Activated naive CD8-positive, alpha-beta T cell treated with anti-CD3 and anti-CD28 coated beads, Interleukin-2, amount 50 U/mL, for 24 hours (primary cell): ENCODE data around the gene PITPNM3.

Experiments
- ATAC-seq: fragments of 150-1000 bp; cut with Tn5 transposase; one replicate; pipeline ENCODE4 v1.10.0; 2021
- DNase-seq: peaks from one replicate; pipeline ENCODE4 v3.0.0; 2021
- H3K27ac Mint-ChIP-seq: one replicate; pipeline ENCODE4 v1.8.0; 2021; ENCODE audit warnings: mild to moderate bottlenecking, mixed read lengths
- H3K27me3 Mint-ChIP-seq: one replicate; pipeline ENCODE4 v1.8.0; 2021; ENCODE audit warnings: mixed read lengths
- H3K36me3 Mint-ChIP-seq: one replicate; pipeline ENCODE4 v1.8.0; 2021; ENCODE audit warnings: low read depth, mixed read lengths
- H3K4me1 Mint-ChIP-seq: one replicate; pipeline ENCODE4 v1.8.0; 2021; ENCODE audit warnings: mixed read lengths
- H3K4me3 Mint-ChIP-seq: one replicate; pipeline ENCODE4 v1.8.0; 2021; ENCODE audit warnings: mild to moderate bottlenecking, moderate library complexity, mixed read lengths
- H3K9me3 Mint-ChIP-seq: one replicate; pipeline ENCODE4 v1.8.0; 2021; ENCODE audit warnings: mixed read lengths

The PITPNM3 gene

DNA sequence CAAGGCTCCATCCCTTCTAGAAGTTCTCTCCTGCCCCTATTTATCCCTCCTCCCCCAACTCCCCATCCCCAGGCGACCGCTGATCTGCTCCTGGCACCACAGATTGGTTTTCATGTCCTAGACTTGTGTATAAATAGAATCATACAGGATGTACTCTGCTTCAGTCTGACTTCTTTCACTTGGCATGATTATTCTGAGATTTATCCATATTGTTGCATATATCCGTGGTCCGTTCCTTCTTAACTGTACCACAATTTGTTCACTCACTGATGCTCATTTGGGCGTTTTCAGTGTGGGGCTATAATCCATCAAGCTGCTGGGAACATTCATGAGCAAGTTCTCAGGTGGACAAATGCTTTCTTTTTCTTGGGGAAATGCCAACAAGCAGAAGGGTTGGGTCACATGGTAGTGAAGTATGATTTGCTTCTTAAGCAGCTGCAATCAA lies 23.9 kb downstream of the PITPNM3 start:
- no peaks in the 10 kb centered on the region for H3K27me3 Mint-ChIP-seq
- DNase-seq (no peak), ATAC-seq (no peak)
- H3K9me3 Mint-ChIP-seq: no peaks in the 10 kb centered on the region
- no peaks in the 10 kb centered on the region for H3K4me1 Mint-ChIP-seq
- H3K27ac Mint-ChIP-seq: no peak overlapping the region
- no peaks in the 10 kb centered on the region for H3K36me3 Mint-ChIP-seq
- no peak overlapping the region for H3K4me3 Mint-ChIP-seq

DNA sequence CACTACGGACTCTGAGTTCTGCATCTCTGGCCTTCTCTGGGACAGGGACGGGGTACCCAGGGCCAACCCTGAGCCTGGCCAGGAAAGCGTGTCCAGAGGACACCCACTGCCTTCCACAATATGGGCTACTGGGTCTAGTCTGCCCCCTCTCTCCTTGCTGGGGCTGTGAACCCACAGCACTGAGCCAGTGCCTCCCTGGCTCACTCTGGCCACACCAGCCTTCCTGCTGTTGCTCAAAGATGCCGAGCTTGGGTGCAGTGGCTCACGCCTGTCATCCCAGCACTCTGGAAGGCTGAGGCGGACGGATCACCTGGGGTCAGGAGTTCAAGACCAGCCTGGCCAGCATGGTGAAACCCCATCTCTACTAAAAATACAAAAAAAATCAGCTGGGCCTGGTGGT lies 24.8 kb downstream of the PITPNM3 start:
- H3K36me3 Mint-ChIP-seq: no peaks in the 10 kb centered on the region
- DNase-seq: no peak
- no peak for ATAC-seq
- no peak overlapping the region for H3K27ac Mint-ChIP-seq
- no peaks in the 10 kb centered on the region for H3K9me3 Mint-ChIP-seq
- H3K4me3 Mint-ChIP-seq: no peak overlapping the region
- no peaks in the 10 kb centered on the region for H3K27me3 Mint-ChIP-seq
- no peaks in the 10 kb centered on the region for H3K4me1 Mint-ChIP-seq

GRCh38 chr17:6530324-6530920 lies 25.9 kb downstream of the PITPNM3 start:
- no peaks in the 10 kb centered on the region for H3K36me3 Mint-ChIP-seq
- H3K9me3 Mint-ChIP-seq: no peaks in the 10 kb centered on the region
- DNase-seq: no peak
- no peaks in the 10 kb centered on the region for H3K4me1 Mint-ChIP-seq
- ATAC-seq: no peak
- no peak overlapping the region for H3K4me3 Mint-ChIP-seq
- no peaks in the 10 kb centered on the region for H3K27me3 Mint-ChIP-seq
- H3K27ac Mint-ChIP-seq: no peak overlapping the region

DNA sequence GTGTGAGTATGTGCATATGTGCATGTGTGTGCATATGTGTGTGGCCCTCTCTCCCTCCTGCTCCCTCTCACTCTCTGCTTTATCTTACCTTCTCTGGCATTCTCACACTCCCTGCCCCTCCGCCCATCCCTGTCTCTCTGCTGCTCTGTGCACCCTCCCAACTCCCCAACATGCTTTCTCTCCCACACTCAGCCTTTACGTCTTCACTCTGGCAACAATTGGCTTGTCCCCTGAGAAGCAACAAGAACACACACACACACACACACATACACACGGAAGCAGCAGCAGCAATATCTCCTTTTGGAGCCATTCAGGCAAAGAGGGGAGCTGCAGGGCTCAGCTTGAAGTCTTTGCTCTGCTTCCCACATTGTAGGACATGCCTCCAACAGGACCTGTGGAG lies 27.8 kb downstream of the PITPNM3 start:
- no peaks in the 10 kb centered on the region for H3K9me3 Mint-ChIP-seq

DNA sequence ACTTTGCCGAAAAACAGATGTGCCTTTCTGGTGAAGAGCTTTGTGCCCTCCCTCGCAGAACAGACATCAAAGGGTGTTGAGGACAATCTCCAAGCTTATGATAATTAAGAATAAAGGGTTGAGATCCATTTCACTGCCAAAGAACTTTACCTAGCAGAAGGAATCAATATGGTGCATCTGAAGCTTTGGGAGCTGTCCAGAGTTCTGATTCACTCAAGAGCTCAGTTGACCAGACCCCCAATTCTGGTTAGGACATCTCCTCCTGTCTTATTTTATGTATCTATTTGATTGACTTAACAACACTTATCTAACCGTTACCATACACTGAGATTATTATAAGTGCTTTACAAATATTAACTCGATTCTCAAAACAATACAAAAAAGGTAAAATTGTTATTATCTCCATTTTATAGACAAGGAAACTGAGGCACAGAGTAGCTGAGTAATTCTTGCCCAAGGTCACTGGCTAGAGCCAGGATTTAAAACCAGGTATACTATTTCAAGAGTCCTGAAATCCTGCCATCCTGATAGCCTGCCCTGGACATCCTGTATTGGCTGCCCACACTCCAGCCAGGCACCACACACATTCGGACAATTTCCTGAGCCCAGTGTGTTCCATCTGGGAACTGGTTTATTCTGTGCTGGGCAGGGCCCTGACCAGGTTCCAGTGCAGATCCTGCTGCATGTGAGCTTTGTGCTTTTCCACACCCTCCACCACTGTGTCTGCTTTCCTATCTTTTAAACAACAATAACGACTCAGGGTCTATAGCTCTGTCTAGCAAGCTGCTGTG lies 29.8 kb downstream of the PITPNM3 start:
- DNase-seq: no peak
- Mint-ChIP-seq H3K36me3 (no peaks in the 10 kb centered on the region), H3K9me3 (no peaks in the 10 kb centered on the region), H3K4me3 (no peak overlapping the region), H3K27me3 (no peaks in the 10 kb centered on the region), H3K27ac (no peak overlapping the region), H3K4me1 (no peaks in the 10 kb centered on the region)
- ATAC-seq: no peak

More for the DNA sequence above, 27.8 kb downstream of the PITPNM3 start:
- ATAC-seq (no peak), DNase-seq (no peak)
- no peaks in the 10 kb centered on the region for H3K27me3 Mint-ChIP-seq
- H3K4me1 Mint-ChIP-seq: no peaks in the 10 kb centered on the region
- H3K36me3 Mint-ChIP-seq: no peaks in the 10 kb centered on the region
- no peak overlapping the region for H3K4me3 Mint-ChIP-seq
- H3K27ac Mint-ChIP-seq: no peak overlapping the region

DNA sequence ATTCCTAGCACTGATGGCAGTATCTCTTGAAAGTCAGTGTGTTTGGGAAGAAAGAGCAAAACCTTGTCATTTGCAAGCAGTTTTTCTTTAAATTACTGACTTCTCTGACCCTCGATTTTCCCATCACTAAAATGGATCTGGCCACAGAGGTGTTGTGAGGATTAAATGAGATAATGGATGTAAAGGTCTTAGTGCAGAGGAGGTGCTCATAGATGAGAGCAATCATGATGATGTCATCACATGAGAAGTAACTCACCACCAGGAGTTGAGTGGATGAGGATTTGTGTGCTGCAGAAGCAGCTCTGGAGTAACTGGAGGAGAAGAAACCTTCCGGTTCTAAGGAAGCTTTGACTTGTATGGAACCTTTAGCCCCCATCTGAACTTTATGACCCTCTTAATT lies 30.6 kb downstream of the PITPNM3 start:
- Mint-ChIP-seq H3K9me3 (no peaks in the 10 kb centered on the region), H3K4me3 (no peak overlapping the region), H3K27me3 (no peaks in the 10 kb centered on the region), H3K27ac (no peak overlapping the region), H3K4me1 (no peaks in the 10 kb centered on the region), H3K36me3 (no peaks in the 10 kb centered on the region)
- ATAC-seq (no peak), DNase-seq (no peak)

DNA sequence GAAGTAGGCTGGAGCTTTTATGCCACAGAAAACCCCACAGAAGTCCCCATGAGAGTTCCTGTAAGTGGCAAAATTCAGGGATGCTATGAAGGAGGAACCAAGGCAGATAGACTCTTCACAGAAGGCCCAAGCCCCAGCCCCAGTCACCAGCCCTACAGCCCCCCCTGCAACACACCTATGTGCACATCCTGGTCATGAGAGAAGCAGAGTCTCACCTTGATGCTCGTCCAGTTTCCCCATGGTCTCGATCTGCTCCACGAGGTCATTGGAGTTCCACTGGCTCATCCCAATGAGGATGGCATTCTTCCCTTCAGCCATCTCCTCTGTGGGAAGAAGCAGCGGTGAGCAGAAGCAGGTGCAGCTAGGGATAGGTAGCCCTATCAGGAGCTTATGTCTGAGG lies 31.2 kb downstream of the PITPNM3 start:
- Mint-ChIP-seq H3K27me3 (no peaks in the 10 kb centered on the region), H3K9me3 (no peaks in the 10 kb centered on the region), H3K36me3 (no peaks in the 10 kb centered on the region), H3K27ac (no peak overlapping the region), H3K4me1 (no peaks in the 10 kb centered on the region), H3K4me3 (no peak overlapping the region)
- no peak for DNase-seq
- no peak for ATAC-seq

DNA sequence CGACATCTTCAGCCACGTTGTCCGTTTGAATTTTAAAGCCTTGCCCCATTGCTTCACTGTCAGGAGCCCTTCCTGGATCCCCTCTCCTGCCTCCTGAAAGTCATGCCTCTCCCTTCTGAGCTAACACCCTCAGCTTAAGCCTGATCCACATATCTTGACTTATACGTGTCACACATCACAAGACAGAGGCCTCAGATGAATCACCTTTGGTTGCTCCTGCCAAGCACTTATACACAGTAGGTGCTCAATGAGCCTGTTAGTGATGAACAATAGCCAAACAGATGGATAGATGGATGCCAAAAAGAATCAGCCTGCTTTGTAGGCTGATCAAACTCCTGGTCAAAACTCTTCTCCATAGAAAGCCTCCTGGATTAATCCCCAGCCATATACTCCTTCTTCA lies 31.8 kb downstream of the PITPNM3 start:
- DNase-seq (no peak), ATAC-seq (no peak)
- Mint-ChIP-seq H3K9me3 (no peaks in the 10 kb centered on the region), H3K36me3 (no peaks in the 10 kb centered on the region), H3K4me3 (no peak overlapping the region), H3K4me1 (no peaks in the 10 kb centered on the region), H3K27me3 (no peaks in the 10 kb centered on the region), H3K27ac (no peak overlapping the region)

GRCh38 chr17:6523809-6524355 lies 32.5 kb downstream of the PITPNM3 start:
- Mint-ChIP-seq H3K27me3 (no peaks in the 10 kb centered on the region), H3K27ac (no peak overlapping the region), H3K4me1 (no peaks in the 10 kb centered on the region), H3K9me3 (no peaks in the 10 kb centered on the region), H3K36me3 (no peaks in the 10 kb centered on the region), H3K4me3 (no peak overlapping the region)
- no peak for ATAC-seq
- no peak for DNase-seq

DNA sequence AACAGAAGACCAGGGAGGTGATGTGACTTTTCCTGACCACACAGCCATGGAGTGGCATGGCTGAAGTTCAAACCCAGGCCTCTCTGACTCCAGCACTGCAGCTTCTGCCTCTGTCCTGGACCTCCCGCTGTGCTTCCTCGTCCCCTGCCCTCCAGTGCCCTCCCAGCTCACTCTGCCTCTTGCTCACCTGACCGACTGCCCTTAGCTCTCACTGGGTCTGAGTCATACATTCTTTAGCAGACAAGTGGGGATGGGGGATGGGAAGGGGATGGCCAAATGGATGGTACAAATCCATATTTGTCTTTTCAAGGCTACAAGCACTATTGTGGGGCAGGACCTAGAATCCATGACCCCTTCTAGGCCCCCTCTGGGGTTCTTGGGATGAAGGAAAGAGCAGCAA lies 33.0 kb downstream of the PITPNM3 start:
- DNase-seq (no peak), ATAC-seq (no peak)
- no peaks in the 10 kb centered on the region for H3K4me1 Mint-ChIP-seq
- H3K36me3 Mint-ChIP-seq: no peaks in the 10 kb centered on the region
- no peaks in the 10 kb centered on the region for H3K27me3 Mint-ChIP-seq
- H3K4me3 Mint-ChIP-seq: no peak overlapping the region
- no peak overlapping the region for H3K27ac Mint-ChIP-seq
- H3K9me3 Mint-ChIP-seq: no peaks in the 10 kb centered on the region

DNA sequence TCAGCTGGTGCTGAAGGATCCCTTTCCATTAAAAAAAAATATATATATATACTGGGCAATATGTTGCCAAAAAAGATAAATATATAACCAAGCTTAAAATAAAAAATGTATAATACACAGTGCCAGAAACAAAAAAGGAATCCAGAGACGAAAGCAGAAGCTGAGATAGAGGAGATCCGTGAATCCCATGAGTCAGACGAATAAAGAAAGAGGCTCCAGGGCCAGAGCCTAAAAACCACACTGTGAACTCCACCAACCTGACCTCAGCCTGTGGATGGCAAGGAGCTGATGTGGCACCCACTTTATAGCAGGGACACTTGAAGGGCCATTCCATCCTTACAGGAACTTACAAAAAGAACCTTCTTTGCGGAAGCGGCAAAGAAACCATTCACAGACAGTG lies 34.8 kb downstream of the PITPNM3 start:
- DNase-seq: no peak
- no peaks in the 10 kb centered on the region for H3K4me1 Mint-ChIP-seq
- H3K27ac Mint-ChIP-seq: no peak overlapping the region
- no peaks in the 10 kb centered on the region for H3K9me3 Mint-ChIP-seq
- no peak for ATAC-seq
- H3K4me3 Mint-ChIP-seq: no peak overlapping the region
- no peaks in the 10 kb centered on the region for H3K27me3 Mint-ChIP-seq
- no peaks in the 10 kb centered on the region for H3K36me3 Mint-ChIP-seq

DNA sequence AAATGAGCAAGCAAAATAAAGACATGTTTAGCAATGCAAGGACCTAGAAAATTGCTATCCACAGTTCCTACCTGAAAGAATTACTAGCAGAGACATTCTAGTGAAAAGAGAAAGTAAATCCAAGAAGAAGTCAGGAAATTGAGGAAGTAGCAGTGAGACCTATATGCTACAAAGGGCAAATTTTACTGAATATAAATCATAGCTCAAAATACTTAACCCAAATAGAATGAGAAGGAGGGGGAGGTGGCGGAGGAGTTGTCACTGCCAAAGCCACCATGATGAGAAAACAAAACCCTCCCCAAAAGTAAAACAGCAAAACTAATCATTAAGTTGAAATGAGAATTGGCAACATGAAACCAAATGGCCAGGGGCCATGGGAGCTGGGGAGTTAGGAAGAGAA lies 39.3 kb downstream of the PITPNM3 start:
- H3K27me3 Mint-ChIP-seq: no peaks in the 10 kb centered on the region
- H3K4me3 Mint-ChIP-seq: no peak overlapping the region
- no peaks in the 10 kb centered on the region for H3K4me1 Mint-ChIP-seq
- ATAC-seq (no peak), DNase-seq (no peak)
- no peaks in the 10 kb centered on the region for H3K36me3 Mint-ChIP-seq
- no peak overlapping the region for H3K27ac Mint-ChIP-seq
- H3K9me3 Mint-ChIP-seq: no peaks in the 10 kb centered on the region

GRCh38 chr17:6514371-6514770 lies 42.0 kb downstream of the PITPNM3 start:
- H3K27ac Mint-ChIP-seq: no peak overlapping the region
- no peak for ATAC-seq
- H3K4me3 Mint-ChIP-seq: no peak overlapping the region
- no peaks in the 10 kb centered on the region for H3K27me3 Mint-ChIP-seq
- H3K9me3 Mint-ChIP-seq: no peaks in the 10 kb centered on the region
- H3K36me3 Mint-ChIP-seq: no peaks in the 10 kb centered on the region
- no peak for DNase-seq
- no peaks in the 10 kb centered on the region for H3K4me1 Mint-ChIP-seq

- Mint-ChIP-seq H3K27ac (no peak overlapping the region), H3K4me3 (no peak overlapping the region), H3K9me3 (no peaks in the 10 kb centered on the region), H3K27me3 (no peaks in the 10 kb centered on the region), H3K36me3 (no peaks in the 10 kb centered on the region), H3K4me1 (no peaks in the 10 kb centered on the region)
- no peak for ATAC-seq
- no peak for DNase-seq
Measured at GRCh38 chr17:6512552-6512951, 43.8 kb downstream of the PITPNM3 start.

- H3K9me3 Mint-ChIP-seq: no peaks in the 10 kb centered on the region
Measured at GRCh38 chr17:6510321-6510977, 45.9 kb downstream of the PITPNM3 start.

More at GRCh38 chr17:6510321-6510977, 45.9 kb downstream of the PITPNM3 start:
- H3K4me3 Mint-ChIP-seq: no peak overlapping the region
- no peak for DNase-seq
- H3K27me3 Mint-ChIP-seq: no peaks in the 10 kb centered on the region
- no peak overlapping the region for H3K27ac Mint-ChIP-seq
- H3K4me1 Mint-ChIP-seq: no peaks in the 10 kb centered on the region
- H3K36me3 Mint-ChIP-seq: no peaks in the 10 kb centered on the region
- no peak for ATAC-seq
